GM18520 (cell line): ENCODE measurements around the gene ERBB2.

ENCODE experiments used
- ATAC-seq: cut with Tn5 transposase; IDR thresholded peaks from one replicate; pipeline ENCODE4 v1.9.1; 2021; ENCODE audit not compliant: unreplicated experiment

The ERBB2 gene

GRCh38 chr17:39699818-39700147 is at the start of gene ERBB2:
Gene ERBB2 (plus strand): TSS chr17:39700064. CDS start chr17:39700239, 175 bp downstream.
- ATAC-seq, result no peak

- no peak for ATAC-seq
Measured at GRCh38 chr17:39650121-39650579, 49.7 kb upstream of the ERBB2 start.

- no peak for ATAC-seq
Measured at GRCh38 chr17:39651923-39652586, 47.8 kb upstream of the ERBB2 start.

GRCh38 chr17:39652587-39653315 is 47.1 kb upstream of the ERBB2 start:
- ATAC-seq, result no peak

- ATAC-seq, result no peak
Measured at GRCh38 chr17:39653316-39653661, 46.6 kb upstream of the ERBB2 start.

- ATAC-seq, result no peak
Measured at GRCh38 chr17:39653662-39654331, 46.1 kb upstream of the ERBB2 start.

GRCh38 chr17:39655105-39655504 is 44.8 kb upstream of the ERBB2 start:
- ATAC-seq, result no peak

- ATAC-seq, result no peak
Measured at GRCh38 chr17:39658346-39658745, 41.5 kb upstream of the ERBB2 start.

- no peak for ATAC-seq
Measured at GRCh38 chr17:39658760-39659159, 41.1 kb upstream of the ERBB2 start.

- ATAC-seq, result no peak
Measured at GRCh38 chr17:39659279-39660010, 40.4 kb upstream of the ERBB2 start.

- ATAC-seq, result no peak
Measured at GRCh38 chr17:39660011-39660360, 39.9 kb upstream of the ERBB2 start.

- ATAC-seq, result no peak
Measured at GRCh38 chr17:39660397-39661385, 39.2 kb upstream of the ERBB2 start.

GRCh38 chr17:39661744-39662541 is 37.9 kb upstream of the ERBB2 start:
- ATAC-seq, result no peak

GRCh38 chr17:39662551-39663339 is 37.1 kb upstream of the ERBB2 start:
- ATAC-seq, result no peak

- no peak for ATAC-seq
Measured at GRCh38 chr17:39663340-39663687, 36.5 kb upstream of the ERBB2 start.

GRCh38 chr17:39663688-39664580 is 35.9 kb upstream of the ERBB2 start:
- ATAC-seq, result no peak

GRCh38 chr17:39664581-39665561 is 35.0 kb upstream of the ERBB2 start, which contains the start of gene TCAP:
Gene TCAP (plus strand): TSS chr17:39665349. CDS start chr17:39665360, 11 bp downstream.
- ATAC-seq, result no peak
